DND-41 (cell line): ENCODE measurements around the gene COG8.

Experiments used
- ATAC-seq: fragments of 200-7000 bp; cut with Tn5 transposase; 3 replicates; pipeline ENCODE4 v1.9.1; 2021; ENCODE audit warnings: low read depth; ENCODE audit not compliant: insufficient read depth
- DNase-seq: peaks from one replicate; pipeline ENCODE4 v3.0.0-alpha.2; 2020
- H2AFZ ChIP-seq: 2 replicates; pipeline ENCODE4 v1.6.0; 2012; ENCODE audit warnings: low read depth, low read length
- H3K27ac ChIP-seq: 2 replicates; pipeline ENCODE4 v1.5.1; 2012; ENCODE audit warnings: low read length, inconsistent platforms
- H3K27me3 ChIP-seq: fragments of 200-600 bp; sonication (generic); 2 replicates; pipeline ENCODE4 v1.6.0; 2012; ENCODE audit warnings: low read length, mild to moderate bottlenecking, inconsistent platforms; ENCODE audit not compliant: insufficient read depth, poor library complexity
- H3K36me3 ChIP-seq: 2 replicates; pipeline ENCODE4 v1.5.1; 2012; ENCODE audit warnings: low read length, inconsistent platforms; ENCODE audit not compliant: insufficient read depth
- H3K4me1 ChIP-seq: 2 replicates; pipeline ENCODE4 v1.5.1; 2012; ENCODE audit warnings: mild to moderate bottlenecking, low read length; ENCODE audit not compliant: insufficient read depth
- H3K4me2 ChIP-seq: 2 replicates; pipeline ENCODE4 v1.6.0; 2012; ENCODE audit warnings: mild to moderate bottlenecking, moderate library complexity, low read length, inconsistent platforms; ENCODE audit not compliant: insufficient read depth
- H3K4me3 ChIP-seq, 2 experiments: fragments of 200-600 bp in 1 of 2; shearing (Covaris generic) in 1 of 2; 2 replicates each; pipeline ENCODE4 v1.5.1; 2012 to 2016; ENCODE audit warnings: inconsistent platforms in 2 of 2, low read length in 2 of 2, mild to moderate bottlenecking in 2 of 2, low read depth in 1 of 2, moderate library complexity in 1 of 2
- H3K79me2 ChIP-seq: 2 replicates; pipeline ENCODE4 v1.6.0; 2012; ENCODE audit warnings: low read length, inconsistent platforms; ENCODE audit not compliant: insufficient read depth
- H3K9ac ChIP-seq: 2 replicates; pipeline ENCODE4 v1.6.0; 2012; ENCODE audit warnings: low read depth, mild to moderate bottlenecking, inconsistent platforms, low read length, moderate library complexity
- H3K9me3 ChIP-seq: 2 replicates; pipeline ENCODE4 v1.5.1; 2012; ENCODE audit warnings: low read length, moderate library complexity, mild to moderate bottlenecking, inconsistent platforms; ENCODE audit not compliant: insufficient read depth, severe bottlenecking
- H4K20me1 ChIP-seq: 2 replicates; pipeline ENCODE4 v1.6.0; 2012; ENCODE audit warnings: low read length; ENCODE audit not compliant: insufficient read depth
- EZH2 ChIP-seq: IDR thresholded peaks from 3 replicates; pipeline ENCODE4 v1.6.1; 2012; ENCODE audit warnings: borderline replicate concordance, low read depth, mild to moderate bottlenecking, moderate library complexity, low read length, inconsistent platforms; ENCODE audit not compliant: severe bottlenecking
- TF ChIP-seq, protein P1 (sequence below): IDR thresholded peaks from 2 replicates; pipeline ENCODE4 v1.5.1; 2012; ENCODE audit warnings: borderline replicate concordance, low read length, moderate library complexity, mild to moderate bottlenecking; ENCODE audit not compliant: poor library complexity, severe bottlenecking; ENCODE audit errors: extremely low read depth

COG8 gene

DNA sequence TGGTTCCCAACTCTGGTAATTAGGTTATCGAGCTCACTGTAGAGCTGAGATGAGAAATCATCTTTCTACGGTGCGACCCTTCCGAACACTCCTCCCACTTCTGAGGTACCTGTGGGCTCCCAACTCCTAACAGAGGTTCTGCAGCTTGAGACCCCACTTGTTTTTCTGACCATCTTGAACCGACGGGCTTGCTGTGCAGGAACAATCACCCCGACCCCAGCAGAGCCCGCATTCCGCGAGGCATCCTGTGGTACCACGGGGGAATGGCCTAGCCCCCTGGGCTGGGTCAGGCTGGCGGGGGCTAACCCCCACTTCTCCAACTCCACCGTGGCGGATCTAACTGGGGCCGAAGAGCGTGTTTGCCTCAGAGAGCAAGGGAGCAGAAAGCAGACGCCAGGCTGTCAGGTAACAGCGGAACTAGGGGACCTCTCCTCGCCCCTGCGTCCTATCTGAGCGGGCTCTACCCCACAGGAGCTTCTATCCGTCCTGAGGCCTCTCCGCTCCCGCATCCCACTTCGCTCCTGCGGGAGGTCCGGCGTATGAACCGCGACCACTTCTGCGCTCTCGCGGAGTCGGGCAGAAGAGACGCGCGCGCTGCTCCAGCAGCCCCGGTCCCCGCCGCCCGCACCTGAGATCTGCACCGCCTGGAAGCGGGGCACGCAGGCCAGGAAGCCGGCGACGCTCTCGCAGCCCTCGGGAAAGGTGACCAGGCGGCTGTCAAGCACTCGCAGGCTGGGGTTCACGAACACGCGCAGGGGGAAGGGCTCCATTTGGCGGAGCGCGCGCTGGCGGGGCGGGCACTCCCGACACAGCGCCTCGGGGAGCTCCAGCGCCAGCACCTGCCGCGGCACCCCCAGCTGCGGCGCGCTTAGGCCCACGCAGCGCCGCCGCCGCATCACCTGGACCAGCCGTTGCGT is 9.7 kb downstream of the COG8 start:
- no peaks in the 10 kb centered on the region for H3K27me3 ChIP-seq
- ATAC-seq (peak; percentile 38), DNase-seq (no peak)
- peaks cover 49% of the 10 kb centered on the region for H4K20me1 ChIP-seq
- H3K9me3 ChIP-seq = no peaks in the 10 kb centered on the region
- no peak for TF ChIP-seq EZH2
- TF ChIP-seq, protein P1, sequence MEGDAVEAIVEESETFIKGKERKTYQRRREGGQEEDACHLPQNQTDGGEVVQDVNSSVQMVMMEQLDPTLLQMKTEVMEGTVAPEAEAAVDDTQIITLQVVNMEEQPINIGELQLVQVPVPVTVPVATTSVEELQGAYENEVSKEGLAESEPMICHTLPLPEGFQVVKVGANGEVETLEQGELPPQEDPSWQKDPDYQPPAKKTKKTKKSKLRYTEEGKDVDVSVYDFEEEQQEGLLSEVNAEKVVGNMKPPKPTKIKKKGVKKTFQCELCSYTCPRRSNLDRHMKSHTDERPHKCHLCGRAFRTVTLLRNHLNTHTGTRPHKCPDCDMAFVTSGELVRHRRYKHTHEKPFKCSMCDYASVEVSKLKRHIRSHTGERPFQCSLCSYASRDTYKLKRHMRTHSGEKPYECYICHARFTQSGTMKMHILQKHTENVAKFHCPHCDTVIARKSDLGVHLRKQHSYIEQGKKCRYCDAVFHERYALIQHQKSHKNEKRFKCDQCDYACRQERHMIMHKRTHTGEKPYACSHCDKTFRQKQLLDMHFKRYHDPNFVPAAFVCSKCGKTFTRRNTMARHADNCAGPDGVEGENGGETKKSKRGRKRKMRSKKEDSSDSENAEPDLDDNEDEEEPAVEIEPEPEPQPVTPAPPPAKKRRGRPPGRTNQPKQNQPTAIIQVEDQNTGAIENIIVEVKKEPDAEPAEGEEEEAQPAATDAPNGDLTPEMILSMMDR = peak; percentile 1
- peak overlapping the region; percentile 87 for H2AFZ ChIP-seq
- H3K36me3 ChIP-seq = peaks cover 70% of the 10 kb centered on the region
- H3K9ac ChIP-seq = peak overlapping the region; percentile 96
- H3K4me2 ChIP-seq = peak overlapping the region; percentile 94
- peaks cover 70% of the 10 kb centered on the region for H3K79me2 ChIP-seq
- H3K27ac ChIP-seq = peak overlapping the region; percentile 93
- peak overlapping the region; percentile 65 to 89; a peak in 3 of 4 replicates for H3K4me3 ChIP-seq
- H3K4me1 ChIP-seq = peaks cover 60% of the 10 kb centered on the region

DNA sequence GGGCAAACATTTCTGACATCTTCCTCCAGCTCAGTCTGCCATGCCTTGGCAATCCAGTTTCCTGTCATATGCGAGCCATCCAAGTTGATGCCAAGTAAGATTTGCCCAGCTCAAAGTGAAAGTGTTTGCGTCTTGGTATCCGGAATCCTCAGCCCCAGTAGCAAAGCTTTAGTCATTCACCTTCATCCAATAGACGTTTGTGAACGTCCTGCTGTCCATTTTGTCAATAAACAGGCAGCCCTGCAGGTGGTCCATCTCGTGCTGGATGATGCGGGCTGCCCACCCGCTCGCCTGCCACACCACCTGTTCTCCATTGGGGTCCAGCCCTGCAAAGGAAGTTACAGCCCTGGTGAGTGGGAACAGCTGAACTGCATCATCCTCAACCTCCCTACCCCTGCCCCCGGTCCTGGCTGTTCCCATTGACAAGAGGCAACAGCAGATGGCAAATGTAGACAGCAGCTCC is 10.5 kb downstream of the COG8 start:
- peak; percentile 34 for DNase-seq
- peak overlapping the region; percentile 93 for H3K27ac ChIP-seq
- no peak for ATAC-seq

DNA sequence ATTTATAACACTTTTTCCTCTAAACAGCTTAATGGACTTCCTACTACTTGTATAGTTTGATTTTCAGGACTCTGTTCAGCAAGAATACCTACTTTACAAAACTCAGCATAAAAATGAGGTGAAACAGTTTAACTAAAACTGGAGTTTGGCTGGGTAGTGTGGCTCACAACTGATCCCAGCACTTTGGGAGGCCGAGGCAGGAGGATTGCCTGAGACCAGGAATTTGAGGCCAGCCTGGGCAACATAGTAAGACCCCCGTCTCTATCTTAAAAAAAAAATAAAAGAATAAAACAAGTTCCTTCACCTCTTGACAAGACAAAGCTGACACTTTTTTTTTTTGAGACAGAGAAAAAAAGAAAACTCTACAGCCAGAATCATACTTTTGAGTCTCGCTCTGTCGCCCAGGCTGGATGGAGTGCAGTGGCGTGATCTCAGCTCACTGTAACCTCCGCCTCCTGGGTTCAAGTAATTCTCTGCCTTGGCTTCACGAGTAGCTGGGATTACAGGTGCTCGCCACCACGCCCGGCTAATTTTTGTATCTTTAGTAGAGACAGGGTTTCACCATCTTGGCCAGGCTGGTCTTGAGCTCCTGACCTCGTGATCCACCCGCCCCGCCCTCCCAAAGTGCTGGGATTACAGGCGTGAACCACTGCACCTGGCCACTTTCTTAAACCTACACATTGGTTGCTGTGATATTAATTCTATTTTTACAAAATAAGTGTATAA is 11.6 kb downstream of the COG8 start:
- Histone ChIP-seq H2AFZ (no peak overlapping the region), H3K36me3 (peaks cover 72% of the 10 kb centered on the region), H3K27ac (peak overlapping the region; percentile 27; the same call in 1 of the 2 replicates), H3K4me3 (peak overlapping the region in 1 of 2 experiments; percentile 89; a peak in 2 of 4 replicates), H3K27me3 (no peaks in the 10 kb centered on the region), H3K4me2 (peak overlapping the region; percentile 94), H3K9ac (peak overlapping the region; percentile 96), H4K20me1 (peaks cover 64% of the 10 kb centered on the region), H3K79me2 (peaks cover 88% of the 10 kb centered on the region), H3K4me1 (peaks cover 64% of the 10 kb centered on the region), H3K9me3 (no peaks in the 10 kb centered on the region)
- ATAC-seq (no peak), DNase-seq (no peak)
- TF ChIP-seq, protein P1 = no peak
- no peak for TF ChIP-seq EZH2

More for the DNA sequence above, 10.5 kb downstream of the COG8 start:
- peak overlapping the region; percentile 94 for H3K4me2 ChIP-seq
- H3K4me3 ChIP-seq = peak overlapping the region; percentile 65 to 89; a peak in 3 of 4 replicates
- H3K4me1 ChIP-seq = peaks cover 60% of the 10 kb centered on the region
- H2AFZ ChIP-seq = no peak overlapping the region
- no peaks in the 10 kb centered on the region for H3K27me3 ChIP-seq
- H3K9ac ChIP-seq = peak overlapping the region; percentile 96
- peaks cover 77% of the 10 kb centered on the region for H3K79me2 ChIP-seq
- peaks cover 70% of the 10 kb centered on the region for H3K36me3 ChIP-seq
- H4K20me1 ChIP-seq = peaks cover 55% of the 10 kb centered on the region
- TF ChIP-seq EZH2 = no peak
- TF ChIP-seq, protein P1 = no peak
- H3K9me3 ChIP-seq = no peaks in the 10 kb centered on the region
